ENCODE measurements around the gene SPINK13. TPM values are rescaled to one million over a fixed set of nuclear protein-coding genes. Genes with fewer than 3 reads are reported as not detected.
"Not testable (repeated sequence)": the region's sequence is repeated elsewhere in the genome, so short reads cannot be mapped to it uniquely, and the experiment has no call there.

Gene SPINK13
- total RNA-seq, 4 donors from 2014 or later = not detected

- no peaks in the 10 kb centered on the region for H3K36me3 ChIP-seq
- in situ Hi-C loops (cut with MboI; ENCODE audit: low sequenced_read_pairs in 4 of 4) = no loop called here
- intact Hi-C loops (cut with DNase I; ENCODE audit: low total_unique reads) = no loop called here
- ATAC-seq = no peak
- H3K9me3 ChIP-seq = peaks cover 0 to 6% (median 6%) of the 10 kb centered on the region in 3 donors
- H3K27ac ChIP-seq = no peak overlapping the region
- H3K4me1 ChIP-seq = no peaks in the 10 kb centered on the region
- TF ChIP-seq POLR2A (IDR thresholded peaks at IDR 0.05) (no peak), CTCF (IDR thresholded peaks at IDR 0.05 in 4 of 5, conservative IDR thresholded peaks at IDR 0.05 in 1 of 5) (no peak)
- no peak overlapping the region for H3K4me3 ChIP-seq
- no peaks in the 10 kb centered on the region for H3K27me3 ChIP-seq
- no peak for DNase-seq
Observed at GRCh38 chr5:148255456-148255855, 13.1 kb upstream of the SPINK13 start.

GRCh38 chr5:148259288-148259687 lies 9.3 kb upstream of the SPINK13 start:
- DNase-seq = no peak
- Histone ChIP-seq H3K9me3 (peaks cover 0 to 6% (median 6%) of the 10 kb centered on the region in 3 donors), H3K27me3 (no peaks in the 10 kb centered on the region), H3K4me3 (no peak overlapping the region), H3K4me1 (no peaks in the 10 kb centered on the region), H3K27ac (no peak overlapping the region), H3K36me3 (no peaks in the 10 kb centered on the region)
- in situ Hi-C loops (cut with MboI; ENCODE audit: low sequenced_read_pairs in 4 of 4) (no loop called here), intact Hi-C loops (cut with DNase I; ENCODE audit: low total_unique reads) (no loop called here)
- TF ChIP-seq POLR2A (IDR thresholded peaks at IDR 0.05) (no peak), CTCF (IDR thresholded peaks at IDR 0.05 in 4 of 5, conservative IDR thresholded peaks at IDR 0.05 in 1 of 5) (no peak)
- no peak for ATAC-seq

GRCh38 chr5:148261221-148261620 lies 7.4 kb upstream of the SPINK13 start:
- Histone ChIP-seq H3K27me3 (no peaks in the 10 kb centered on the region), H3K9me3 (peaks cover 0 to 9% (median 6%) of the 10 kb centered on the region in 3 donors), H3K36me3 (no peaks in the 10 kb centered on the region), H3K27ac (no peak overlapping the region), H3K4me3 (no peak overlapping the region), H3K4me1 (no peaks in the 10 kb centered on the region)
- intact Hi-C loops (cut with DNase I; ENCODE audit: low total_unique reads) (no loop called here), in situ Hi-C loops (cut with MboI; ENCODE audit: low sequenced_read_pairs in 4 of 4) (no loop called here)
- ATAC-seq (no peak), DNase-seq (no peak)
- no peak for TF ChIP-seq POLR2A (IDR thresholded peaks at IDR 0.05)
- no peak for TF ChIP-seq CTCF (IDR thresholded peaks at IDR 0.05 in 4 of 5, conservative IDR thresholded peaks at IDR 0.05 in 1 of 5)

- Histone ChIP-seq H3K4me3 (no peak overlapping the region), H3K36me3 (no peaks in the 10 kb centered on the region), H3K27ac (no peak overlapping the region), H3K27me3 (no peaks in the 10 kb centered on the region), H3K4me1 (no peaks in the 10 kb centered on the region), H3K9me3 (peaks cover 0 to 3% (median 0%) of the 10 kb centered on the region in 3 donors)
- in situ Hi-C loops (cut with MboI; ENCODE audit: low sequenced_read_pairs in 4 of 4) = no loop called here
- ATAC-seq (no peak), DNase-seq (no peak)
- intact Hi-C loops (cut with DNase I; ENCODE audit: low total_unique reads) = no loop called here
- TF ChIP-seq CTCF (IDR thresholded peaks at IDR 0.05 in 4 of 5, conservative IDR thresholded peaks at IDR 0.05 in 1 of 5) = no peak
- no peak for TF ChIP-seq POLR2A (IDR thresholded peaks at IDR 0.05)
Observed at GRCh38 chr5:148267962-148268361, 632 bp upstream of the SPINK13 start.

- H3K4me1 ChIP-seq; H3K4me3 ChIP-seq; H3K9me3 ChIP-seq; H3K27me3 ChIP-seq; in situ Hi-C loops (cut with MboI; ENCODE audit: low sequenced_read_pairs in 4 of 4); ATAC-seq; H3K36me3 ChIP-seq; DNase-seq; H3K27ac ChIP-seq; intact Hi-C loops (cut with DNase I; ENCODE audit: low total_unique reads): not testable (repeated sequence)
Observed at GRCh38 chr5:148275129-148275528, 6.5 kb downstream of the SPINK13 start.

GRCh38 chr5:148280893-148281292 lies 12.3 kb downstream of the SPINK13 start:
- ATAC-seq; H3K4me3 ChIP-seq; H3K9me3 ChIP-seq; H3K27me3 ChIP-seq; H3K27ac ChIP-seq; intact Hi-C loops (cut with DNase I; ENCODE audit: low total_unique reads); DNase-seq; in situ Hi-C loops (cut with MboI; ENCODE audit: low sequenced_read_pairs in 4 of 4); H3K36me3 ChIP-seq; H3K4me1 ChIP-seq: not testable (repeated sequence)

- DNase-seq; H3K4me1 ChIP-seq; intact Hi-C loops (cut with DNase I; ENCODE audit: low total_unique reads); H3K36me3 ChIP-seq; H3K4me3 ChIP-seq; H3K9me3 ChIP-seq; in situ Hi-C loops (cut with MboI; ENCODE audit: low sequenced_read_pairs in 4 of 4); ATAC-seq; H3K27me3 ChIP-seq; H3K27ac ChIP-seq: not testable (repeated sequence)
Observed at GRCh38 chr5:148281336-148281735, 12.7 kb downstream of the SPINK13 start.

Measured in gastrocnemius medialis (tissue), 4 donors.